GM23248 (cell line): Measurements from ENCODE around the gene SLC11A1. TPM values are rescaled to one million over a fixed set of nuclear protein-coding genes. Genes with fewer than 3 reads are reported as not detected.

Source experiments
- DNase-seq: peaks from one replicate; pipeline ENCODE4 v3.0.0-alpha.2; 2015
- H2AFZ ChIP-seq: fragments of 200-600 bp; sonication (generic); 2 replicates; pipeline ENCODE4 v1.6.1; 2016; ENCODE audit warnings: antibody characterized with exemption
- H3F3A ChIP-seq: fragments of 200-600 bp; sonication (generic); 2 replicates; pipeline ENCODE4 v1.6.1; 2016; ENCODE audit warnings: mild to moderate bottlenecking, antibody characterized with exemption, mixed run types; ENCODE audit not compliant: insufficient read depth
- H3K27ac ChIP-seq: fragments of 200-600 bp; sonication (generic); 2 replicates; pipeline ENCODE4 v1.5.1; 2016; ENCODE audit warnings: mild to moderate bottlenecking
- H3K27me3 ChIP-seq: fragments of 200-600 bp; sonication (generic); replicated peaks from 2 replicates; pipeline ENCODE4 v1.6.1; 2016; ENCODE audit warnings: mild to moderate bottlenecking; ENCODE audit not compliant: insufficient read depth
- H3K36me3 ChIP-seq: fragments of 200-600 bp; sonication (generic); 2 replicates; pipeline ENCODE4 v1.6.1; 2016; ENCODE audit warnings: low read depth, mild to moderate bottlenecking
- H3K4me1 ChIP-seq: fragments of 200-600 bp; sonication (generic); 2 replicates; pipeline ENCODE4 v1.6.1; 2016; ENCODE audit warnings: mild to moderate bottlenecking; ENCODE audit not compliant: insufficient read depth
- H3K4me2 ChIP-seq: fragments of 200-600 bp; sonication (generic); one replicate; pipeline ENCODE4 v1.6.1; 2016; ENCODE audit warnings: mild to moderate bottlenecking; ENCODE audit not compliant: unreplicated experiment
- H3K4me3 ChIP-seq: fragments of 200-600 bp; sonication (generic); 2 replicates; pipeline ENCODE4 v1.5.1; 2016; ENCODE audit warnings: mild to moderate bottlenecking
- H3K79me2 ChIP-seq: fragments of 200-600 bp; sonication (generic); 2 replicates; pipeline ENCODE4 v1.6.1; 2016; ENCODE audit warnings: mild to moderate bottlenecking; ENCODE audit not compliant: insufficient read depth
- H3K9ac ChIP-seq: fragments of 200-600 bp; sonication (generic); 2 replicates; pipeline ENCODE4 v1.6.1; 2016; ENCODE audit warnings: mild to moderate bottlenecking
- H3K9me2 ChIP-seq: fragments of 200-600 bp; sonication (generic); 2 replicates; pipeline ENCODE4 v1.6.1; 2016; ENCODE audit warnings: mixed run types, mild to moderate bottlenecking, moderate library complexity; ENCODE audit not compliant: insufficient read depth
- H3K9me3 ChIP-seq: fragments of 200-600 bp; sonication (generic); one replicate; pipeline ENCODE4 v1.6.1; 2017; ENCODE audit warnings: low read depth
- H4K20me1 ChIP-seq: fragments of 200-600 bp; sonication (generic); 2 replicates; pipeline ENCODE4 v1.6.0; 2016; ENCODE audit not compliant: insufficient read depth
- EZH2 ChIP-seq: fragments of 200-600 bp; sonication (generic); IDR thresholded peaks from 2 replicates; pipeline ENCODE4 v1.6.1; 2018; ENCODE audit warnings: antibody characterized with exemption, mild to moderate bottlenecking; ENCODE audit not compliant: insufficient read depth, poor library complexity, severe bottlenecking
- EZH2phosphoT487 ChIP-seq: fragments of 200-600 bp; sonication (generic); IDR thresholded peaks from 2 replicates; pipeline ENCODE4 v1.6.1; 2018; ENCODE audit warnings: antibody characterized with exemption, moderate library complexity, mild to moderate bottlenecking, low read depth; ENCODE audit not compliant: insufficient read depth
- WGBS, 2 experiments: methylation state at CpG; one replicate each; pipeline ENCODE4 v1.1.6; 2015 to 2017; ENCODE audit warnings: low lambda C conversion rate in 2 of 2, low coverage in 1 of 2; ENCODE audit errors: missing lambda C conversion rate in 2 of 2; 5-methylcytosine and 5-hydroxymethylcytosine counted together
- in situ Hi-C: fragments of 300-500 bp; cut with MboI; formaldehyde crosslinking; loops from 2 replicates; pipeline ENCODE4 v1.15.0; 2020
- polyA plus RNA-seq: library from polyadenylated mRNA; unstranded; fragments of >200 nt; fragmentation: Nextera tagmentation; extraction: Ambion mirVana; gene quantifications from 2 replicates; pipeline ENCODE4 v1.2.1, GENCODE V29; 2016
- total RNA-seq: library from RNA; depleted of rRNA; stranded (reverse); fragments of >200 nt; shearing (Covaris generic); gene quantifications from 2 replicates; pipeline ENCODE4 v1.2.3, GENCODE V29; 2014

SLC11A1 gene
- total and polyA plus RNA-seq, 2 experiments from 2014 or later: 0.16 TPM; not detected in 1

DNA sequence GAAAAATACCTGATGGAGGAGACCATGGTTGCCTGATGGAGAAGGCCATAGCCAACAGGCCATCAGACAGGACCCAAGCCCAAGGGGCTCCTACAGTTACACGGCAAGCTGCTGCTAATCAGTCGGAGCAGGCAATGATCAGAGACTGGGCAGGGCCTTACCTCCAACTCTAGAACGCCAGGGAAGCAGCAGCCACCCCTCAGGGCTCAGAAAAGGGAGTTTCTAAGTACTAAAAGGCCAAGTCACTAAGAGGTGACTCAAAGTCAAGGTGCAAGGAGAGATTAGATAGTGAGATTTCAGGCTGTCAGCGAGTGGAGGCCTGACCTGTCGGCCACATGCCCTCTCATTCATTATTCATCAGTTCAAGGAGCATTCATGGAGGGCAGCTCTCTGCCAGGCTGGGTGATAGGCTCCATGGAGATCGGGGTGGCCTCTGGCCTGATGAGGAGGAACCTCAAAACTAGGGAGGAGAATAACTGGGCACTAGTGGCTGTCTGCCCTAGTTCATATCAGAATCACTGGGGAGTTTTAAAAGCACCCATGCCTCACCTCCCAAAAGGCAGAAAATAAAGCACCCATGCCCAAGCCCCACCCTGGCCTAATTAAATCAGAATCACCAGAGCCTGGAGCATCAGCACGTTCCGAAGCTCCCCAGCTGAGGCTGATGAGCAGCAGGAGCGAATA, 40.5 kb downstream of the SLC11A1 start:
- Histone ChIP-seq H4K20me1 (no peaks in the 10 kb centered on the region), H3K27ac (no peak overlapping the region), H3K79me2 (no peaks in the 10 kb centered on the region), H3F3A (no peaks in the 10 kb centered on the region), H3K9me2 (no peaks in the 10 kb centered on the region), H3K4me3 (no peak overlapping the region), H3K4me1 (no peaks in the 10 kb centered on the region), H3K4me2 (no peak overlapping the region), H3K27me3 (no peaks in the 10 kb centered on the region), H2AFZ (no peak overlapping the region), H3K9ac (no peak overlapping the region), H3K9me3 (no peaks in the 10 kb centered on the region), H3K36me3 (no peaks in the 10 kb centered on the region)
- TF ChIP-seq EZH2phosphoT487: no peak
- no peak for TF ChIP-seq EZH2
- in situ Hi-C loops: no loop called here
- WGBS, 2 experiments: 63 to 68% methylated on average over 9 of the region's 9 CpGs
- no peak for DNase-seq

DNA sequence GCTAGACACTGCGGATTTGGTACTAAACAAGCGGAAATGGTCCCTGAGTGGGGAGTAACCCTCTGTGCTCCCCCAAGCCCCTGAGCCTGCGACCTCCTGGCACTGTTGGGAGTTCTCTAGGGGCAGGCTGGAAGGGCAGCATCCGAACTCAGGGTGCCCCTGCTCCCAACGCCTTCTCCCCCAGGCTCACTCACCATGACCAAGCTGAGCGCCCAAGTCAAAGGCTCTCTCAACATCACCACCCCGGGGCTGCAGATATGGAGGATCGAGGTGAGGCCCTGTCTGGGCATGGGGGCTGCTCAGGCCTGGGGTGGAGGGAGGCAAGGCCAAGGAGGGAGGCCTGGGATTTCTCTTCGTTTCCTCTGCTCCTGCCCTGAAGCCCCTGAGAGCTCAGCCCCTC, 41.5 kb downstream of the SLC11A1 start:
- H3K9me3 ChIP-seq: no peaks in the 10 kb centered on the region
- in situ Hi-C loops: no loop called here
- H3K36me3 ChIP-seq: no peaks in the 10 kb centered on the region
- H3K4me2 ChIP-seq: no peak overlapping the region
- no peak overlapping the region for H2AFZ ChIP-seq
- H3K4me1 ChIP-seq: no peaks in the 10 kb centered on the region
- no peaks in the 10 kb centered on the region for H3K9me2 ChIP-seq
- no peak overlapping the region for H3K4me3 ChIP-seq
- H3K27ac ChIP-seq: no peak overlapping the region
- H3F3A ChIP-seq: no peaks in the 10 kb centered on the region
- H3K27me3 ChIP-seq: no peaks in the 10 kb centered on the region
- DNase-seq: no peak
- H3K79me2 ChIP-seq: no peaks in the 10 kb centered on the region
- H4K20me1 ChIP-seq: no peaks in the 10 kb centered on the region
- H3K9ac ChIP-seq: no peak overlapping the region
- TF ChIP-seq EZH2phosphoT487 (no peak), EZH2 (no peak)
- WGBS, 2 experiments: 75 to 76% methylated on average over 9 of the region's 9 CpGs

DNA sequence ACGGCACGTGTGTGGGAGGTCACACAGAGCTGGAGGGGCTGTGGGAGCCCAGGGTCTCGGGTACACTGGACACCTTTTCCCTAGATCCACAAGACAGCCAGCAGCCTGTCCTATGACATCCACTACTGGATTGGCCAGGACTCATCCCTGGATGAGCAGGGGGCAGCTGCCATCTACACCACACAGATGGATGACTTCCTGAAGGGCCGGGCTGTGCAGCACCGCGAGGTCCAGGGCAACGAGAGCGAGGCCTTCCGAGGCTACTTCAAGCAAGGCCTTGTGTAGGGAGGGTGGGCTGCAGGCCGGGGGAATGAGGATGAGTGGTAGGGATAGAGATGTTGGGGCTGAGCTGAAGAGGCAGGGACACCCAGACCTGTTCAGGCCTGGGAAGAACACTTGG, 43.5 kb downstream of the SLC11A1 start:
- no peaks in the 10 kb centered on the region for H3K27me3 ChIP-seq
- H3K27ac ChIP-seq: no peak overlapping the region
- in situ Hi-C loops: no loop called here
- no peaks in the 10 kb centered on the region for H3K79me2 ChIP-seq
- no peaks in the 10 kb centered on the region for H3K9me2 ChIP-seq
- no peak overlapping the region for H2AFZ ChIP-seq
- no peaks in the 10 kb centered on the region for H3K4me1 ChIP-seq
- no peaks in the 10 kb centered on the region for H3K36me3 ChIP-seq
- no peak for TF ChIP-seq EZH2phosphoT487
- no peak for TF ChIP-seq EZH2
- H4K20me1 ChIP-seq: no peaks in the 10 kb centered on the region
- WGBS, 2 experiments: 63 to 74% methylated on average over 10 of the region's 10 CpGs
- DNase-seq: no peak
- H3K9ac ChIP-seq: no peak overlapping the region
- no peaks in the 10 kb centered on the region for H3K9me3 ChIP-seq
- no peak overlapping the region for H3K4me2 ChIP-seq
- no peak overlapping the region for H3K4me3 ChIP-seq
- no peaks in the 10 kb centered on the region for H3F3A ChIP-seq

DNA sequence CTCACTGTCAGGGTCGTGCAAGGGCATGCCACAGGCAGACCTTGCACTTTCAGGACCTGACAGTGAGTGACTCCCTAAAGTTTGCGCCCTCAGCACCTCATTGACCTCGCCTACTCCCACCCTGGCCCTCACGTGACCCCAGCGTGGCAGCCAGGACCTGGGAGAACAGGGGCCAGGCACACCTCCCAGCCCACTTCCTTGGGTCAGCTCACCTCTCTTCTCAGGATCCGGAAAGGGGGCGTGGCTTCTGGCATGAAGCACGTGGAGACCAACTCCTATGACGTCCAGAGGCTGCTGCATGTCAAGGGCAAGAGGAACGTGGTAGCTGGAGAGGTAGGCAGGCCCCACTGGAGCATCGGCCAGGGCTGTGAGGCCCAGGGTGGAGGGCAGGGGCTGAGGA, 45.7 kb downstream of the SLC11A1 start:
- Histone ChIP-seq H3K4me3 (no peak overlapping the region), H4K20me1 (no peaks in the 10 kb centered on the region), H3K27me3 (no peaks in the 10 kb centered on the region; the same call in 1 of the 2 replicates), H3K4me2 (no peak overlapping the region), H3F3A (no peaks in the 10 kb centered on the region), H3K79me2 (no peaks in the 10 kb centered on the region), H2AFZ (no peak overlapping the region), H3K9me2 (no peaks in the 10 kb centered on the region), H3K36me3 (no peaks in the 10 kb centered on the region), H3K9me3 (no peaks in the 10 kb centered on the region), H3K4me1 (no peaks in the 10 kb centered on the region), H3K27ac (no peak overlapping the region), H3K9ac (no peak overlapping the region)
- WGBS, 2 experiments: 45 to 54% methylated on average over 11 of the region's 11 CpGs
- DNase-seq: peak; percentile 12
- in situ Hi-C loops: no loop called here
- no peak for TF ChIP-seq EZH2phosphoT487
